Hepatocyte (in vitro differentiated cells): ENCODE results near the gene MTX1.

Source experiments
- CTCF ChIP-seq: fragments of 200-600 bp; sonication (generic); IDR thresholded peaks from 2 replicates; pipeline ENCODE4 v1.5.1; 2016; ENCODE audit warnings: antibody characterized with exemption, mild to moderate bottlenecking; ENCODE audit not compliant: poor library complexity
- EZH2 ChIP-seq: fragments of 200-600 bp; sonication (generic); IDR thresholded peaks from 2 replicates; pipeline ENCODE4 v1.6.1; 2016; ENCODE audit warnings: antibody characterized with exemption, mild to moderate bottlenecking, borderline replicate concordance

- no peak for TF ChIP-seq CTCF
- TF ChIP-seq EZH2, result peak; percentile 63
These were observed 34.8 kb upstream of the MTX1 start, which contains the start of gene TRIM46 for GRCh38 chr1:155173478-155174323.
